Endothelial cell of umbilical vein (primary cell): Measurements from ENCODE around the gene PEX16. TPM values are rescaled to one million over a fixed set of nuclear protein-coding genes. Genes with fewer than 3 reads are reported as not detected.

Experiments used
- BruUV-seq: library from RNA; stranded (reverse); fragments of 400-500 nt; replicated peaks from 2 replicates; lab custom pipeline; 2021; lab: Mats Ljungman, UMichigan
- CTCF ChIA-PET: fragments of 300-600, 350-600 bp; sonication (Branson Sonifier 250); formaldehyde crosslinking; loops from one replicate; lab custom pipeline; 2021; ENCODE audit warnings: antibody characterized with exemption, inconsistent platforms; lab: Charles Lee
- POLR2A ChIA-PET: fragments of 300-600, 350-600 bp; sonication (Branson Sonifier 250); formaldehyde crosslinking; loops from one replicate; lab custom pipeline; 2021; ENCODE audit warnings: antibody characterized with exemption, inconsistent platforms; lab: Charles Lee
- DNase-seq: peaks from one replicate; pipeline ENCODE4 v3.0.0-alpha.2; 2011; ENCODE audit warnings: low read depth, low spot score
- FAIRE-seq: peaks from 2 replicates; lab custom pipeline; 2011; peaks lifted over from hg19 to GRCh38; lab: Jason Lieb, UNC
- H2AFZ ChIP-seq: 2 replicates; pipeline ENCODE4 v1.6.0; 2012; ENCODE audit warnings: low read depth, low read length, control low read depth, inconsistent platforms
- H3K27ac ChIP-seq: 2 replicates; pipeline ENCODE4 v1.5.1; 2011; ENCODE audit warnings: low read depth, mild to moderate bottlenecking, control low read depth, low read length, moderate library complexity; ENCODE audit not compliant: insufficient read depth
- H3K27me3 ChIP-seq, 2 experiments: 2 replicates each; pipeline versions ENCODE4 v1.6.0 to v1.6.1; 2011; ENCODE audit warnings: low read length in 2 of 2, mixed read lengths in 1 of 2; ENCODE audit not compliant: control insufficient read depth in 2 of 2, insufficient read depth in 2 of 2
- H3K36me3 ChIP-seq, 2 experiments: 2 replicates in 1 of 2; 3 replicates in 1 of 2; pipeline ENCODE4 v1.5.1; 2011; ENCODE audit warnings: low read length in 2 of 2, mild to moderate bottlenecking in 1 of 2, moderate library complexity in 1 of 2; ENCODE audit not compliant: control insufficient read depth in 2 of 2, insufficient read depth in 2 of 2; ENCODE audit errors: extremely low read depth in 1 of 2
- H3K4me1 ChIP-seq: 3 replicates; pipeline ENCODE4 v1.5.1; 2011; ENCODE audit warnings: mild to moderate bottlenecking, low read length; ENCODE audit not compliant: control insufficient read depth, insufficient read depth; ENCODE audit errors: extremely low read depth
- H3K4me2 ChIP-seq: 2 replicates; pipeline ENCODE4 v1.6.1; 2011; ENCODE audit warnings: low read length, control low read depth, mixed read lengths; ENCODE audit not compliant: insufficient read depth
- H3K4me3 ChIP-seq, 3 experiments: fragments of 200-600 bp in 1 of 3; sonication (generic), shearing (Covaris generic) in 1 of 3; replicated peaks in 1 of 3; 2 replicates each; pipeline ENCODE4 v1.5.1; 2011 to 2016; ENCODE audit warnings: control low read depth in 3 of 3, low read length in 3 of 3, mild to moderate bottlenecking in 2 of 3, inconsistent platforms in 1 of 3, low read depth in 1 of 3, moderate library complexity in 1 of 3; ENCODE audit not compliant: insufficient read depth in 1 of 3
- H3K79me2 ChIP-seq: 2 replicates; pipeline ENCODE4 v1.6.0; 2012; ENCODE audit warnings: low read length, inconsistent platforms; ENCODE audit not compliant: control insufficient read depth, insufficient read depth
- H3K9ac ChIP-seq: replicated peaks from 2 replicates; pipeline ENCODE3; 2011; ENCODE audit warnings: low read length, control low read depth; ENCODE audit not compliant: insufficient read depth; ENCODE audit errors: extremely low read depth
- H3K9me1 ChIP-seq: replicated peaks from 3 replicates; pipeline ENCODE4 v1.6.0; 2011; ENCODE audit warnings: mild to moderate bottlenecking, low read length; ENCODE audit not compliant: control insufficient read depth, insufficient read depth; ENCODE audit errors: extremely low read depth
- H3K9me3 ChIP-seq: replicated peaks from 2 replicates; pipeline ENCODE4 v1.5.1; 2012; ENCODE audit warnings: low read length, inconsistent platforms; ENCODE audit not compliant: control insufficient read depth, insufficient read depth
- H4K20me1 ChIP-seq: replicated peaks from 2 replicates; pipeline ENCODE3; 2011; ENCODE audit warnings: mild to moderate bottlenecking, low read length; ENCODE audit not compliant: control insufficient read depth, insufficient read depth; ENCODE audit errors: extremely low read depth
- EZH2 ChIP-seq: IDR thresholded peaks from 2 replicates; pipeline ENCODE4 v1.6.1; 2012; ENCODE audit warnings: borderline replicate concordance, low read depth, mild to moderate bottlenecking, moderate library complexity, low read length, inconsistent platforms; ENCODE audit not compliant: severe bottlenecking
- FOS ChIP-seq: IDR thresholded peaks from 2 replicates; pipeline ENCODE4 v1.6.1; 2011; ENCODE audit warnings: mild to moderate bottlenecking, low read length, moderate library complexity, borderline replicate concordance; ENCODE audit not compliant: insufficient read depth
- GATA2 ChIP-seq: IDR thresholded peaks from 2 replicates; pipeline ENCODE4 v1.7.0; 2011; ENCODE audit warnings: low read depth, mild to moderate bottlenecking, moderate library complexity, mixed read lengths, low read length; ENCODE audit not compliant: insufficient read length, insufficient read depth
- JUN ChIP-seq: IDR thresholded peaks from 2 replicates; pipeline ENCODE4 v1.6.1; 2011; ENCODE audit warnings: borderline replicate concordance, low read depth; ENCODE audit not compliant: insufficient read length, insufficient read depth
- MYC ChIP-seq: IDR thresholded peaks from one replicate; pipeline ENCODE4 v1.6.1; 2011; ENCODE audit warnings: mild to moderate bottlenecking, low read depth, low read length
- POLR2A ChIP-seq: IDR thresholded peaks from 2 replicates; pipeline ENCODE4 v1.6.1; 2012; ENCODE audit warnings: low read depth, mild to moderate bottlenecking, control low read depth, low read length
- POLR2AphosphoS5 ChIP-seq: IDR thresholded peaks from 2 replicates; pipeline ENCODE4 v1.6.1; 2012; ENCODE audit warnings: low read depth, mild to moderate bottlenecking, control low read depth, low read length, moderate library complexity; ENCODE audit not compliant: insufficient read depth
- dilution Hi-C: fragments of 300-500 bp; cut with MboI; formaldehyde crosslinking; loops from one replicate; pipeline ENCODE4 v1.15.0; 2019; ENCODE audit warnings: low sequenced_read_pairs; ENCODE audit not compliant: extremely low pct_ligation_motif_present
- intact Hi-C: fragments of 100-400 bp; cut with micrococcal nuclease; formaldehyde crosslinking; loops from one replicate; pipeline ENCODE4 v1.10.0; 2022
- polyA plus RNA-seq, 4 experiments: library from polyadenylated mRNA; depleted of rRNA in 3 of 4; stranded (reverse) in 3 of 4; unstranded in 1 of 4; fragments of >200 nt; gene quantifications; 2 replicates each; pipeline versions ENCODE4 v1.2.1 to v1.2.3, GENCODE V29; 2011 to 2012; ENCODE audit warnings: missing spikeins in 1 of 4
- total RNA-seq: library from RNA; stranded (reverse); gene quantifications from 2 replicates; pipeline ENCODE4 v1.2.3, GENCODE V29; 2021
- TF ChIP-seq, protein P1 (sequence below), 2 donors: IDR thresholded peaks; 1 replicate in 1 of 2; 2 replicates in 1 of 2; pipeline ENCODE4 v1.5.1; 2011; ENCODE audit warnings: low read length in 2 of 2, mild to moderate bottlenecking in 2 of 2, moderate library complexity in 2 of 2, control low read depth in 1 of 2, inconsistent platforms in 1 of 2, low read depth in 1 of 2; ENCODE audit not compliant: insufficient read depth in 1 of 2; ENCODE audit errors: extremely low read depth in 1 of 2
- TF ChIP-seq, protein P2 (sequence below): IDR thresholded peaks from 2 replicates; pipeline ENCODE4 v1.6.1; 2011; ENCODE audit not compliant: insufficient read depth, insufficient read length

PEX16 gene
- total and polyA plus RNA-seq, 2 donors (not counting 3 experiments of a cell fraction or from before 2014, with no cell fraction given) = 27.4 to 32.2 TPM

GRCh38 chr11:45927332-45927683, 9.6 kb upstream of the PEX16 start:
- ChIA-PET POLR2A (no interaction called here), CTCF (interaction anchor here (0.6 kb wide), 1 partner anchor 80 kb away, joined by 3 read pairs; no protein-coding TSS in a partner anchor)
- no peaks in the 10 kb centered on the region for H3K4me1 ChIP-seq
- no TSS peak for BruUV-seq
- no peak overlapping the region for H3K27ac ChIP-seq
- H3K9me1 ChIP-seq = no peaks in the 10 kb centered on the region
- dilution Hi-C loops = no loop called here
- H3K36me3 ChIP-seq = peaks cover 0 to 6% of the 10 kb centered on the region in 2 experiments
- no peaks in the 10 kb centered on the region for H3K9me3 ChIP-seq
- DNase-seq (no peak), FAIRE-seq (no peak)
- H3K4me2 ChIP-seq = no peak overlapping the region
- H3K9ac ChIP-seq = no peak overlapping the region
- no peaks in the 10 kb centered on the region for H3K79me2 ChIP-seq
- no peak overlapping the region for H3K4me3 ChIP-seq
- TF ChIP-seq POLR2AphosphoS5 (no peak), JUN (no peak), POLR2A (no peak), EZH2 (no peak), MYC (no peak), FOS (no peak), GATA2 (no peak)
- TF ChIP-seq, protein P1, sequence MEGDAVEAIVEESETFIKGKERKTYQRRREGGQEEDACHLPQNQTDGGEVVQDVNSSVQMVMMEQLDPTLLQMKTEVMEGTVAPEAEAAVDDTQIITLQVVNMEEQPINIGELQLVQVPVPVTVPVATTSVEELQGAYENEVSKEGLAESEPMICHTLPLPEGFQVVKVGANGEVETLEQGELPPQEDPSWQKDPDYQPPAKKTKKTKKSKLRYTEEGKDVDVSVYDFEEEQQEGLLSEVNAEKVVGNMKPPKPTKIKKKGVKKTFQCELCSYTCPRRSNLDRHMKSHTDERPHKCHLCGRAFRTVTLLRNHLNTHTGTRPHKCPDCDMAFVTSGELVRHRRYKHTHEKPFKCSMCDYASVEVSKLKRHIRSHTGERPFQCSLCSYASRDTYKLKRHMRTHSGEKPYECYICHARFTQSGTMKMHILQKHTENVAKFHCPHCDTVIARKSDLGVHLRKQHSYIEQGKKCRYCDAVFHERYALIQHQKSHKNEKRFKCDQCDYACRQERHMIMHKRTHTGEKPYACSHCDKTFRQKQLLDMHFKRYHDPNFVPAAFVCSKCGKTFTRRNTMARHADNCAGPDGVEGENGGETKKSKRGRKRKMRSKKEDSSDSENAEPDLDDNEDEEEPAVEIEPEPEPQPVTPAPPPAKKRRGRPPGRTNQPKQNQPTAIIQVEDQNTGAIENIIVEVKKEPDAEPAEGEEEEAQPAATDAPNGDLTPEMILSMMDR (IDR thresholded peaks at IDR 0.05; ENCODE audit: extremely low read depth in 1 of 2, insufficient read depth in 1 of 2, low read depth in 1 of 2, low read length in 2 of 2) = no peak
- TF ChIP-seq, protein P2, sequence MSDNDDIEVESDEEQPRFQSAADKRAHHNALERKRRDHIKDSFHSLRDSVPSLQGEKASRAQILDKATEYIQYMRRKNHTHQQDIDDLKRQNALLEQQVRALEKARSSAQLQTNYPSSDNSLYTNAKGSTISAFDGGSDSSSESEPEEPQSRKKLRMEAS = no peak
- no peaks in the 10 kb centered on the region for H4K20me1 ChIP-seq
- H3K27me3 ChIP-seq = peaks cover 9 to 20% of the 10 kb centered on the region in 2 experiments
- intact Hi-C loops = no loop called here
- H2AFZ ChIP-seq = no peak overlapping the region
